HL-60 (cell line): ENCODE data around the gene ZNF511.

ENCODE experiments used
- DNase-seq, 2 experiments: peaks; one replicate each; pipeline ENCODE4 v3.0.0-alpha.2; 2010 to 2020; ENCODE audit warnings: low read depth in 1 of 2, low spot score in 1 of 2
- H3K27ac ChIP-seq: fragments of 250-450 bp; sonication (Bioruptor Pico); replicated peaks from 2 replicates; pipeline ENCODE4 v1.5.1; 2020; ENCODE audit warnings: mild to moderate bottlenecking, moderate library complexity
- H3K27me3 ChIP-seq: fragments of 250-450 bp; sonication (Bioruptor Pico); 2 replicates; pipeline ENCODE4 v1.5.1; 2021; ENCODE audit warnings: mild to moderate bottlenecking, moderate library complexity; ENCODE audit not compliant: insufficient read depth, poor library complexity, severe bottlenecking
- H3K4me3 ChIP-seq: replicated peaks from 2 replicates; pipeline ENCODE4 v1.5.1; 2011; ENCODE audit warnings: mild to moderate bottlenecking, control low read depth, low read length; ENCODE audit not compliant: insufficient read depth
- CTCF ChIP-seq: IDR thresholded peaks from one replicate; pipeline ENCODE4 v1.5.1; 2011; ENCODE audit warnings: low read length, control low read depth, inconsistent platforms; ENCODE audit not compliant: insufficient read depth
- GABPA ChIP-seq: IDR thresholded peaks from 2 replicates; pipeline ENCODE4 v1.6.1; 2012; ENCODE audit warnings: low read depth
- POLR2AphosphoS5 ChIP-seq: IDR thresholded peaks from 2 replicates; pipeline ENCODE4 v1.6.1; 2012; ENCODE audit warnings: low read depth
- REST ChIP-seq: IDR thresholded peaks from 2 replicates; pipeline ENCODE4 v1.6.1; 2012; ENCODE audit warnings: low read depth; ENCODE audit not compliant: insufficient replicate concordance
- SPI1 ChIP-seq: IDR thresholded peaks from 2 replicates; pipeline ENCODE4 v1.6.1; 2012; ENCODE audit warnings: low read depth, mild to moderate bottlenecking, borderline replicate concordance

Gene ZNF511

GRCh38 chr10:133326223-133326551 is 17.5 kb downstream of the ZNF511 start:
- Histone ChIP-seq H3K27me3 (peaks cover 36% of the 10 kb centered on the region), H3K4me3 (no peak overlapping the region), H3K27ac (no peak overlapping the region)
- DNase-seq = no peak
- TF ChIP-seq GABPA (no peak), REST (no peak), CTCF (no peak), POLR2AphosphoS5 (no peak), SPI1 (no peak)

GRCh38 chr10:133326745-133327650 is 18.3 kb downstream of the ZNF511 start:
- DNase-seq = no peak
- Histone ChIP-seq H3K27ac (no peak overlapping the region), H3K4me3 (no peak overlapping the region), H3K27me3 (peaks cover 36% of the 10 kb centered on the region)
- no peak for TF ChIP-seq POLR2AphosphoS5
- TF ChIP-seq REST = no peak
- no peak for TF ChIP-seq SPI1
- no peak for TF ChIP-seq CTCF
- TF ChIP-seq GABPA = no peak

GRCh38 chr10:133327651-133328357 is 19.1 kb downstream of the ZNF511 start:
- peaks cover 38% of the 10 kb centered on the region for H3K27me3 ChIP-seq
- no peak for DNase-seq
- H3K27ac ChIP-seq = no peak overlapping the region
- no peak for TF ChIP-seq SPI1
- TF ChIP-seq POLR2AphosphoS5 = no peak
- no peak for TF ChIP-seq CTCF
- no peak for TF ChIP-seq REST
- no peak for TF ChIP-seq GABPA
- no peak overlapping the region for H3K4me3 ChIP-seq
